A549 treated with Hydrocortisone at 1 μM for 4 hours (cell line): ENCODE data around the gene CXCL17. TPM values are rescaled to one million over a fixed set of nuclear protein-coding genes. Genes with fewer than 3 reads are reported as not detected.

Experiments used
- total RNA-seq: library from RNA; stranded (reverse); fragments of 200-300 nt; extraction: Qiagen RNA extraction; gene quantifications from 5 replicates; pipeline ENCODE4 v1.2.3, GENCODE V29; 2022

CXCL17 gene, protein sequence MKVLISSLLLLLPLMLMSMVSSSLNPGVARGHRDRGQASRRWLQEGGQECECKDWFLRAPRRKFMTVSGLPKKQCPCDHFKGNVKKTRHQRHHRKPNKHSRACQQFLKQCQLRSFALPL
- total RNA-seq: 0.09 TPM in 1 of 5 replicates, not detected in the others

DNA sequence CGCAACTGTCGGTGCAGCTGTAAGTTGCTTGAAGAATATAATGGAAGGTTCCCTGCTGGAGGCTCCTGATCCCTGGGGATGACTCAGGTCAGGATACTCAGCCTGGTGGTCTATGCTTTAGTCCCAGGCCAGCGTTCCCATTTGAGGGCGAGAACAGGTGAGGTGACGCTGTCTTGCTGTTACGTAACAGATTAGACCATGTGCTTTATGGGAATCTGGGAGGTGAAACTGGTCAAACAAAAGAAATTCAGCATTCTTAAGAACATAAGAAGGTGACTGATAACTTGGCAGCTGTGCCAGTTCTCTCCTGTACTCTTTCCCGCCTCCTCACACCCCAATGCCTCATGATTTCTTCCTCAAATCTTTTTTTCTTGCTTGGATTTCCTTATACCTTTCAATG, at the start of gene CXCL17:
Gene CXCL17 (minus strand): TSS at position 114 of the 400 bp plus-strand sequence. CDS start 114 bp downstream, outside the sequence.

DNA sequence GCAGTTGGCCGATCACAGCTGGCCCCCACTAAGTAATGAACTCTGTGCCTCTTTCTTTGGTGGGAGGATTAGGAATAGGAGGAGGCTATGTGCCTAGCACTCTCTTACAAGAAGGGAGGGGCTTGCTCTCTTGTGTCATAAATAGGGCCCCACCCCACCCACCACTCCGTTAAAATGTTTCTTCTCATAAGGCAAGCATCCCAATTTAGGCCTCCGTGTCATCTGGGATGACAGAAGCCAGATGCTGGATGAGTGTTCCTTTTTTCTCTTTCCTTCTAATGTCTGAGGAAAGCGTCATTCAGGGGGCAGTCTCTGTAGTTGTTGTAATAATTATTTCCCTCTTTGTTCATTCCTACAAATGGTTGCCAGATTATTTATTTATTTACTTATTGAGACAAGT, 15.4 kb downstream of the CXCL17 start, which contains the start of gene LIPE:
Gene LIPE (minus strand): TSS at position 76 of the 400 bp plus-strand sequence. CDS start 239 bp downstream, outside the sequence.

DNA sequence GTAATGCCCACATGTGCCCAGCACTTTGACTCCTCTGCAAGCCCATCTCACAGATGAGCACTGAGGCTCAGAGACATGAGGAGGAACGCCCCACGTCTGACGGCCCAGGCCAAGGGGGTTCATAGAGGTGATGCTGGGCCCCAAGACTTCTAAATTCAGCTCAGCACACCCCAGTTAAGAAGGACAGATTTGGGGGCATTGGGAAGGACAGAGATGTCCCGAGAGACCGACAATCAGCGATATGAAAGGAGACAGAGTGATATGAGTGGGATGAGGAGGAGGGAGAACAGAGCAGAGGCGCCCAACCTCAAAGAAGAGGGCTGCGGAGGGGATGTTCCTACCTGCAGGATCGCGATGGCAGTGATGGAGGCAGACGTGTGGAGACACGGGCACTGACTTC, 52.8 kb downstream of the CXCL17 start, which contains the start of gene CNFN:
Gene CNFN (minus strand): TSS at position 399 of the 400 bp plus-strand sequence. CDS start 1,260 bp downstream, outside the sequence.

Other genes with a start within 250 kb of the CXCL17 start
- gene DEDD2, start 225.3 kb downstream of the CXCL17 start, total RNA-seq: 59.0 to 69.4 TPM (median 63.5 TPM) in 5 replicates
- gene ZNF526, start 222.6 kb downstream of the CXCL17 start, total RNA-seq: 18.7 to 20.1 TPM (median 20.0 TPM) in 5 replicates
- 118 to 151 TPM (median 144 TPM) in 5 replicates for gene GSK3A, start 200.3 kb downstream of the CXCL17 start, total RNA-seq
- gene ERF, start 187.8 kb downstream of the CXCL17 start, total RNA-seq: 105 to 120 TPM (median 116 TPM) in 5 replicates
- gene CIC, start 173.7 kb downstream of the CXCL17 start, total RNA-seq: 43.1 to 51.1 TPM (median 46.7 TPM) in 5 replicates
- gene PRR19, start 140.8 kb downstream of the CXCL17 start, total RNA-seq: 3.3 to 4.2 TPM (median 3.7 TPM) in 5 replicates
- 111 to 151 TPM (median 145 TPM) in 5 replicates for gene PAFAH1B3, start 140.3 kb downstream of the CXCL17 start, total RNA-seq
- gene TMEM145, start 129.6 kb downstream of the CXCL17 start, total RNA-seq: 3.2 to 4.0 TPM (median 3.9 TPM) in 5 replicates
- gene MEGF8, start 117.3 kb downstream of the CXCL17 start, total RNA-seq: 20.2 to 29.1 TPM (median 23.4 TPM) in 5 replicates
- 29.2 to 53.3 TPM (median 43.8 TPM) in 5 replicates for gene CNFN, start 52.6 kb downstream of the CXCL17 start, total RNA-seq
- gene LIPE, start 15.6 kb downstream of the CXCL17 start, total RNA-seq: 1.3 to 2.8 TPM (median 1.7 TPM) in 5 replicates
- 1.7 to 2.7 TPM (median 2.0 TPM) in 5 replicates for gene CEACAM1, start 85.5 kb upstream of the CXCL17 start, total RNA-seq
- not detected in 5 replicates for gene CEACAM8, start 152.0 kb upstream of the CXCL17 start, total RNA-seq